ENCODE data around the gene EPHA6. TPM values are rescaled to one million over a fixed set of nuclear protein-coding genes. Genes with fewer than 3 reads are reported as not detected.

Gene EPHA6
- total and polyA plus RNA-seq, 9 of the 15 experiments (the other 6 are each of a cell fraction or from before 2014, with no cell fraction given), result not detected

DNA sequence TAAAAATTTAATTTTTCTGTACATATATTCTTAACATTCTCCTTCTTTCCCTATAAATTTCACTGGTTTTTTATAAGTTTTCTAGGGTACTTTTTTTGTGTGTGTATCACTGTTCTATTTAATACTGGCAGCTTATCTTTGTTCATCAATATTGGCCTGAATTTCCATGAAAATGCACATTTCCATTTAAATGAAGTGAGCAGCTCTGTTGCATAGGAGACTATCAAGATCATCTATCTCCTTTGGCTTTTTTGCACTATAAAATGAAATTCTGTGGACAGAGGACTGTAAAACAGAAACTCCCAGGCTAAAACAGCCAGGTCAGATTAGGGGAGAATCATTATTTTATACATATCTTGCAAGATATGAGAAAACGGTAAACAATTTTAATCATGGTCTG, 673.2 kb downstream of the EPHA6 start:
- Histone ChIP-seq H3K9ac (ENCODE audit: insufficient read depth in 1 of 2, low read depth in 2 of 2, low read length in 2 of 2) (no peak overlapping the region), H3K4me1 (replicated peaks in 1 of 2; ENCODE audit: control insufficient read depth in 2 of 2, insufficient read depth in 2 of 2, low read length in 2 of 2) (no peaks in the 10 kb centered on the region), H3K4me2 (ENCODE audit: insufficient read depth, low read length) (no peak overlapping the region), H3K9me3 (replicated peaks; ENCODE audit: control insufficient read depth, insufficient read depth, low read depth, low read length) (no peaks in the 10 kb centered on the region), H3K27me3 (ENCODE audit: control insufficient read depth in 2 of 2, insufficient read depth in 2 of 2, low read length in 2 of 2) (no peaks in the 10 kb centered on the region), H2AFZ (ENCODE audit: low read depth, low read length) (no peak overlapping the region), H4K20me1 (replicated peaks; ENCODE audit: control insufficient read depth, insufficient read depth, low read length) (no peaks in the 10 kb centered on the region), H3K79me2 (ENCODE audit: control insufficient read depth, insufficient read depth, low read length) (no peaks in the 10 kb centered on the region), H3K27ac (ENCODE audit: extremely low read depth, low read depth, low read length) (no peak overlapping the region), H3K36me3 (ENCODE audit: control insufficient read depth, insufficient read depth, low read length) (no peaks in the 10 kb centered on the region), H3K4me3 (no peak overlapping the region), H3K9me1 (ENCODE audit: control insufficient read depth, insufficient read depth, low read length) (no peaks in the 10 kb centered on the region)
- ChIA-PET CTCF (ENCODE audit: low intra/inter-chr PET ratio) (no interaction called here), POLR2A (no interaction called here)
- no TSS peak for BruUV-seq (replicated peaks)
- in situ Hi-C loops (cut with MboI), result no loop called here
- FAIRE-seq (no peak), DNase-seq (ENCODE audit: extremely low read depth in 1 of 4, low spot score in 3 of 4) (no peak), ATAC-seq (no peak)
- WGBS (ENCODE audit: insufficient coverage, low coverage, missing lambda C conversion rate), result 0% methylated on average over 1 of the region's 1 CpG
- intact Hi-C loops (cut with micrococcal nuclease), result no loop called here
- TF ChIP-seq, protein P1, sequence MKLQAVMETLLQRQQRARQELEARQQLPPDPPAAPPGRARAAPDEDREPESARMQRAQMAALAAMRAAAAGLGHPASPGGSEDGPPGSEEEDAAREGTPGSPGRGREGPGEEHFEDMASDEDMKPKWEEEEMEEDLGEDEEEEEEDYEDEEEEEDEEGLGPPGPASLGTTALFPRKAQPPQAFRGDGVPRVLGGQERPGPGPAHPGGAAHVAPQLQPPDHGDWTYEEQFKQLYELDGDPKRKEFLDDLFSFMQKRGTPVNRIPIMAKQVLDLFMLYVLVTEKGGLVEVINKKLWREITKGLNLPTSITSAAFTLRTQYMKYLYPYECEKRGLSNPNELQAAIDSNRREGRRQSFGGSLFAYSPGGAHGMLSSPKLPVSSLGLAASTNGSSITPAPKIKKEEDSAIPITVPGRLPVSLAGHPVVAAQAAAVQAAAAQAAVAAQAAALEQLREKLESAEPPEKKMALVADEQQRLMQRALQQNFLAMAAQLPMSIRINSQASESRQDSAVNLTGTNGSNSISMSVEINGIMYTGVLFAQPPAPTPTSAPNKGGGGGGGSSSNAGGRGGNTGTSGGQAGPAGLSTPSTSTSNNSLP (IDR thresholded peaks at IDR 0.05; ENCODE audit: borderline replicate concordance, low read depth, low read length), result no peak
- TF ChIP-seq MYC (IDR thresholded peaks at IDR 0.05; ENCODE audit: low read depth, low read length) (no peak), MYC (CRISPR knock-in tag; IDR thresholded peaks at IDR 0.05; ENCODE audit: borderline replicate concordance, low read depth) (no peak), YY1 (IDR thresholded peaks at IDR 0.05; ENCODE audit: borderline replicate concordance in 1 of 3, control insufficient read depth in 1 of 3, extremely low read depth in 1 of 3, insufficient read depth in 3 of 3, insufficient read length in 1 of 3, insufficient replicate concordance in 2 of 3, low read depth in 1 of 3, low read length in 2 of 3) (no peak), ZKSCAN8 (CRISPR knock-in tag; IDR thresholded peaks at IDR 0.05) (no peak), RAD51 (IDR thresholded peaks at IDR 0.05; ENCODE audit: borderline replicate concordance, low read depth) (no peak), POLR2A (conservative IDR thresholded peaks at IDR 0.05) (no peak), MTF1 (CRISPR knock-in tag; IDR thresholded peaks at IDR 0.05; ENCODE audit: borderline replicate concordance) (no peak), MYNN (IDR thresholded peaks at IDR 0.05) (no peak), MYNN (CRISPR knock-in tag; IDR thresholded peaks at IDR 0.05) (no peak), MTA2 (IDR thresholded peaks at IDR 0.05; ENCODE audit: low read depth) (no peak), ZNF124 (CRISPR knock-in tag; IDR thresholded peaks at IDR 0.05) (no peak), PHB2 (IDR thresholded peaks at IDR 0.05; ENCODE audit: low read depth) (no peak), E4F1 (CRISPR knock-in tag; IDR thresholded peaks at IDR 0.05; ENCODE audit: borderline replicate concordance) (no peak), SMARCC2 (IDR thresholded peaks at IDR 0.05; ENCODE audit: low read depth) (no peak)
- TF ChIP-seq, protein P2, sequence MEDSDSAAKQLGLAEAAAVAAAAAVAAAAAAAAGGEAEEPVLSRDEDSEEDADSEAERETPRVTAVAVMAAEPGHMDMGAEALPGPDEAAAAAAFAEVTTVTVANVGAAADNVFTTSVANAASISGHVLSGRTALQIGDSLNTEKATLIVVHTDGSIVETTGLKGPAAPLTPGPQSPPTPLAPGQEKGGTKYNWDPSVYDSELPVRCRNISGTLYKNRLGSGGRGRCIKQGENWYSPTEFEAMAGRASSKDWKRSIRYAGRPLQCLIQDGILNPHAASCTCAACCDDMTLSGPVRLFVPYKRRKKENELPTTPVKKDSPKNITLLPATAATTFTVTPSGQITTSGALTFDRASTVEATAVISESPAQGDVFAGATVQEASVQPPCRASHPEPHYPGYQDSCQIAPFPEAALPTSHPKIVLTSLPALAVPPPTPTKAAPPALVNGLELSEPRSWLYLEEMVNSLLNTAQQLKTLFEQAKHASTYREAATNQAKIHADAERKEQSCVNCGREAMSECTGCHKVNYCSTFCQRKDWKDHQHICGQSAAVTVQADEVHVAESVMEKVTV (CRISPR knock-in tag; IDR thresholded peaks at IDR 0.05), result no peak

Measured in K562 (cell line).